Esophagus (tissue), 2 donors: ENCODE data around the gene BSND. TPM values are rescaled to one million over a fixed set of nuclear protein-coding genes. Genes with fewer than 3 reads are reported as not detected.

Experiments
- H3K27ac ChIP-seq, 2 donors: one replicate each; pipeline ENCODE4 v1.5.1; 2013; ENCODE audit warnings: low read depth in 2 of 2, mild to moderate bottlenecking in 2 of 2, inconsistent platforms in 1 of 2, low read length in 1 of 2, moderate library complexity in 1 of 2
- H3K27me3 ChIP-seq, 2 donors: one replicate each; pipeline ENCODE4 v1.6.1; 2013; ENCODE audit warnings: low read length in 2 of 2, control low read depth in 1 of 2, mild to moderate bottlenecking in 1 of 2; ENCODE audit not compliant: insufficient read depth in 2 of 2, control insufficient read depth in 1 of 2
- H3K36me3 ChIP-seq, 2 donors: one replicate each; pipeline ENCODE4 v1.6.1; 2013; ENCODE audit warnings: low read length in 1 of 2; ENCODE audit not compliant: control insufficient read depth in 2 of 2, insufficient read depth in 2 of 2
- H3K4me1 ChIP-seq, 2 donors: one replicate each; pipeline ENCODE4 v1.6.1; 2013; ENCODE audit warnings: low read length in 1 of 2; ENCODE audit not compliant: control insufficient read depth in 2 of 2, insufficient read depth in 2 of 2
- H3K4me3 ChIP-seq, 2 donors: one replicate each; pipeline ENCODE4 v1.5.1; 2013; ENCODE audit warnings: low read length in 2 of 2, mild to moderate bottlenecking in 2 of 2, low read depth in 1 of 2, moderate library complexity in 1 of 2
- H3K9me3 ChIP-seq, 2 donors: one replicate each; pipeline ENCODE4 v1.6.1; 2013; ENCODE audit warnings: mild to moderate bottlenecking in 2 of 2, low read depth in 1 of 2, low read length in 1 of 2, moderate library complexity in 1 of 2; ENCODE audit not compliant: control insufficient read depth in 2 of 2, insufficient read depth in 1 of 2
- WGBS, 2 donors: extraction: QIAGEN DNeasy Blood & Tissue Kit; methylation state at CpG; one replicate each; pipeline ENCODE4 v1.1.7; 2013; 5-methylcytosine and 5-hydroxymethylcytosine counted together
- polyA plus RNA-seq, 2 donors: library from polyadenylated mRNA; stranded (reverse); fragments of 200-250 nt; gene quantifications; one replicate each; pipeline ENCODE4 v1.2.3, GENCODE V29; 2013
- donor health status: healthy with polysubstance abuse.
- donor health status: Bipolar disorder and iron deficiency.

BSND gene
- polyA plus RNA-seq, 2 donors = not detected

GRCh38 chr1:54988975-54989374 lies 9.8 kb upstream of the BSND start:
- Histone ChIP-seq H3K4me1 (no peaks in the 10 kb centered on the region), H3K36me3 (no peaks in the 10 kb centered on the region), H3K4me3 (no peak overlapping the region), H3K27ac (no peak overlapping the region), H3K9me3 (no peaks in the 10 kb centered on the region), H3K27me3 (no peaks in the 10 kb centered on the region)
- WGBS, 2 donors = 94 to 96% methylated on average over 4 of the region's 4 CpGs

GRCh38 chr1:54989473-54989872 lies 9.3 kb upstream of the BSND start:
- Histone ChIP-seq H3K27ac (no peak overlapping the region), H3K36me3 (no peaks in the 10 kb centered on the region), H3K9me3 (no peaks in the 10 kb centered on the region), H3K4me3 (no peak overlapping the region), H3K27me3 (no peaks in the 10 kb centered on the region), H3K4me1 (no peaks in the 10 kb centered on the region)
- WGBS, 2 donors = 66 to 85% methylated on average over 8 of the region's 8 CpGs

GRCh38 chr1:54989968-54990810 lies 8.5 kb upstream of the BSND start:
- Histone ChIP-seq H3K36me3 (no peaks in the 10 kb centered on the region), H3K9me3 (no peaks in the 10 kb centered on the region), H3K4me3 (no peak overlapping the region), H3K27ac (no peak overlapping the region), H3K4me1 (no peaks in the 10 kb centered on the region), H3K27me3 (no peaks in the 10 kb centered on the region)
- 70 to 80% methylated on average over 12 to 13 of the region's 13 CpGs for WGBS, 2 donors

GRCh38 chr1:54990916-54991315 lies 7.8 kb upstream of the BSND start:
- Histone ChIP-seq H3K4me3 (no peak overlapping the region), H3K27ac (no peak overlapping the region), H3K9me3 (no peaks in the 10 kb centered on the region), H3K27me3 (no peaks in the 10 kb centered on the region), H3K36me3 (no peaks in the 10 kb centered on the region), H3K4me1 (no peaks in the 10 kb centered on the region)
- WGBS, 2 donors = 72 to 76% methylated on average over 4 of the region's 4 CpGs

GRCh38 chr1:54991939-54992338 lies 6.8 kb upstream of the BSND start:
- no peak overlapping the region for H3K4me3 ChIP-seq
- no peaks in the 10 kb centered on the region for H3K27me3 ChIP-seq
- no peak overlapping the region for H3K27ac ChIP-seq
- H3K9me3 ChIP-seq = no peaks in the 10 kb centered on the region
- peaks cover 0 to 5% of the 10 kb centered on the region in 2 donors for H3K4me1 ChIP-seq
- WGBS, 2 donors = 57 to 64% methylated on average over 12 of the region's 12 CpGs
- no peaks in the 10 kb centered on the region for H3K36me3 ChIP-seq

- Histone ChIP-seq H3K27me3 (peaks cover 0 to 3% of the 10 kb centered on the region in 2 donors), H3K9me3 (no peaks in the 10 kb centered on the region), H3K27ac (no peak overlapping the region), H3K4me3 (no peak overlapping the region), H3K36me3 (no peaks in the 10 kb centered on the region), H3K4me1 (peaks cover 0 to 6% of the 10 kb centered on the region in 2 donors)
- 89 to 93% methylated on average over 6 of the region's 6 CpGs for WGBS, 2 donors
Observed at GRCh38 chr1:54993140-54993539, 5.6 kb upstream of the BSND start.

GRCh38 chr1:54994355-54994990 lies 4.3 kb upstream of the BSND start:
- Histone ChIP-seq H3K4me1 (peaks cover 0 to 6% of the 10 kb centered on the region in 2 donors), H3K4me3 (no peak overlapping the region), H3K36me3 (no peaks in the 10 kb centered on the region), H3K27ac (no peak overlapping the region), H3K9me3 (no peaks in the 10 kb centered on the region), H3K27me3 (peaks cover 0 to 3% of the 10 kb centered on the region in 2 donors)
- WGBS, 2 donors = 65 to 78% methylated on average over 6 of the region's 6 CpGs

- no peaks in the 10 kb centered on the region for H3K9me3 ChIP-seq
- H3K36me3 ChIP-seq = no peaks in the 10 kb centered on the region
- H3K27me3 ChIP-seq = peaks cover 0 to 3% of the 10 kb centered on the region in 2 donors
- H3K4me3 ChIP-seq = no peak overlapping the region
- 68 to 78% methylated on average over 12 of the region's 12 CpGs for WGBS, 2 donors
- peaks cover 0 to 6% of the 10 kb centered on the region in 2 donors for H3K4me1 ChIP-seq
- no peak overlapping the region for H3K27ac ChIP-seq
Observed at GRCh38 chr1:54995013-54995760, 3.5 kb upstream of the BSND start.

GRCh38 chr1:54995835-54996234 lies 2.9 kb upstream of the BSND start:
- WGBS, 2 donors = 53 to 76% methylated on average over 5 to 9 of the region's 9 CpGs
- Histone ChIP-seq H3K27ac (no peak overlapping the region), H3K36me3 (no peaks in the 10 kb centered on the region), H3K4me1 (peaks cover 0 to 6% of the 10 kb centered on the region in 2 donors), H3K27me3 (peaks cover 0 to 3% of the 10 kb centered on the region in 2 donors), H3K9me3 (no peaks in the 10 kb centered on the region), H3K4me3 (no peak overlapping the region)
